ENCODE results near the gene HS3ST3B1. TPM values are rescaled to one million over a fixed set of nuclear protein-coding genes. Genes with fewer than 3 reads are reported as not detected.

HS3ST3B1 gene
- total RNA-seq, 1 experiment from 2014 or later = 0.33 TPM

DNA sequence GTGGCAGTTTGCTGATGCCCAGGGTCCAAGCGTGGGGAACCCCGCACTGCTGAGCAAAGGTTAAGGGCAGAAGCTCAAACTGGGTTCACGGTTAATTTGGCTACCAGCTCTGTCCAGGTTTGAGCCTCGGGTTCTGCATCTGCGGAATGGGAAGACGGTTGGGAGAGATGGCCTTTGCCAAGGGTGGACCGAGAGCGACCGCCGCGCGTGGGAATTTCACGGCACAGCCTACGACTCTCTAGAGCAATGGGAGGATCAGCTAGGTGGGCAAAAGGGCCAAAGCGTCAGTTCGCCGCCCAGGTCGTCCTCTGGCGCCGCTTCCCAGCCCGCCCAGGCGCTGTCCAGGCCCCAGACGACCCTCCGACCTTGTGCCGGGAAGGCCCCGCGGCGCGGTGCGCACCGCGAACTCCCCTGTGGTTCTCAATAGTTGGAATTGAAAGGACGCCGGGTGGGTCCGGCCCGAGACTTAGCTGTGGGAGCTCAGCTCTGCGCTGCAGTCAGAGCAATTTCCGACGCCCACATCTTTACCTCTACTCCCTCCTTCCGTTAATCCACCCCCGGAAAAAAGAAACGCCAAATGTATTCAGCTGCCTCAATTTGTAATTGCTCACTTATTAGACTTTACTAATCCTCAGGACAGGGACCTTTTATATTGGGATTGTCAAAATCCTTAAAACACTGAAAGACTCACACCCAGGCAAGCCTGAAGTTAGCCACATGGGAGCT lies 2.5 kb upstream of the HS3ST3B1 start:
- Histone ChIP-seq H3K4me2 (ENCODE audit: low read length) (0 out of 2 replicates have a peak overlapping the region, but pooled peaks have one; percentile 86), H3K4me1 (ENCODE audit: insufficient read depth, low read length) (peaks cover 38% of the 10 kb centered on the region), H3K9me3 (ENCODE audit: low read length) (no peaks in the 10 kb centered on the region), H2AFZ (ENCODE audit: low read length) (no peak overlapping the region), H3K4me3 (ENCODE audit: low read length) (no peak overlapping the region), H4K20me1 (ENCODE audit: low read length) (no peaks in the 10 kb centered on the region), H3K36me3 (ENCODE audit: low read depth, low read length) (no peaks in the 10 kb centered on the region), H3K27me3 (ENCODE audit: low read length) (peaks cover 90% of the 10 kb centered on the region), H3K79me2 (ENCODE audit: low read length) (no peaks in the 10 kb centered on the region), H3K9me2 (replicated peaks; ENCODE audit: low read length) (no peaks in the 10 kb centered on the region), H3K9ac (ENCODE audit: low read length) (no peak overlapping the region), H3F3A (ENCODE audit: low read length, unreplicated experiment) (no peaks in the 10 kb centered on the region), H3K27ac (ENCODE audit: low read length) (no peak overlapping the region)
- intact Hi-C loops (cut with micrococcal nuclease) = no loop called here
- no TSS peak for BruUV-seq (replicated peaks)
- CTCF ChIA-PET = no interaction called here
- no peak for DNase-seq
- TF ChIP-seq EZH2phosphoT487 (IDR thresholded peaks at IDR 0.05; ENCODE audit: borderline replicate concordance, low read length) (no peak), EZH2 (IDR thresholded peaks at IDR 0.05; ENCODE audit: low read length, unreplicated experiment) (no peak)
- TF ChIP-seq, protein P1, sequence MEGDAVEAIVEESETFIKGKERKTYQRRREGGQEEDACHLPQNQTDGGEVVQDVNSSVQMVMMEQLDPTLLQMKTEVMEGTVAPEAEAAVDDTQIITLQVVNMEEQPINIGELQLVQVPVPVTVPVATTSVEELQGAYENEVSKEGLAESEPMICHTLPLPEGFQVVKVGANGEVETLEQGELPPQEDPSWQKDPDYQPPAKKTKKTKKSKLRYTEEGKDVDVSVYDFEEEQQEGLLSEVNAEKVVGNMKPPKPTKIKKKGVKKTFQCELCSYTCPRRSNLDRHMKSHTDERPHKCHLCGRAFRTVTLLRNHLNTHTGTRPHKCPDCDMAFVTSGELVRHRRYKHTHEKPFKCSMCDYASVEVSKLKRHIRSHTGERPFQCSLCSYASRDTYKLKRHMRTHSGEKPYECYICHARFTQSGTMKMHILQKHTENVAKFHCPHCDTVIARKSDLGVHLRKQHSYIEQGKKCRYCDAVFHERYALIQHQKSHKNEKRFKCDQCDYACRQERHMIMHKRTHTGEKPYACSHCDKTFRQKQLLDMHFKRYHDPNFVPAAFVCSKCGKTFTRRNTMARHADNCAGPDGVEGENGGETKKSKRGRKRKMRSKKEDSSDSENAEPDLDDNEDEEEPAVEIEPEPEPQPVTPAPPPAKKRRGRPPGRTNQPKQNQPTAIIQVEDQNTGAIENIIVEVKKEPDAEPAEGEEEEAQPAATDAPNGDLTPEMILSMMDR (conservative IDR thresholded peaks at IDR 0.05; ENCODE audit: low read depth, low read length) = no peak
- POLR2A ChIA-PET (ENCODE audit: unreplicated experiment) = no interaction called here
- ATAC-seq = no peak

DNA sequence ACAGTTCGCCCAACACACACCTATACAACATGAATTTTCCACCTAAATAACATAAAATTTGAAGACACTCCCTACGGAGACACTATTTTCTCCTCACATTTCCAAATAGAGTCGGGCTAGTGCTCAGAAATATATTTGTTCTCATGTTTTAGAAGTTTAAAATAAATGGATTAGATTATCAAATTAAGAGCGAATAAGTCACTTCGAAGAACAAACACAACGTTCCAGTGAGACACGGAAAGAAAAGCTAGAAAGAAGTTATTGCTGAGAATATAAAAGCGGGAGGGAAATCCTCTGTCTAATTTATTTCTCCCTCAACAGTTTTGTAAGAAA lies 2.0 kb upstream of the HS3ST3B1 start:
- POLR2A ChIA-PET (ENCODE audit: unreplicated experiment) = no interaction called here
- Histone ChIP-seq H3K36me3 (ENCODE audit: low read depth, low read length) (no peaks in the 10 kb centered on the region), H3K4me2 (ENCODE audit: low read length) (peak overlapping the region; percentile 88), H3K9me3 (ENCODE audit: low read length) (no peaks in the 10 kb centered on the region), H3K4me3 (ENCODE audit: low read length) (peak overlapping the region; percentile 58; the same call in 1 of the 2 replicates), H3F3A (ENCODE audit: low read length, unreplicated experiment) (no peaks in the 10 kb centered on the region), H2AFZ (ENCODE audit: low read length) (no peak overlapping the region), H3K79me2 (ENCODE audit: low read length) (no peaks in the 10 kb centered on the region), H3K27ac (ENCODE audit: low read length) (no peak overlapping the region), H4K20me1 (ENCODE audit: low read length) (no peaks in the 10 kb centered on the region), H3K27me3 (ENCODE audit: low read length) (peaks cover 90% of the 10 kb centered on the region), H3K9ac (ENCODE audit: low read length) (no peak overlapping the region), H3K4me1 (ENCODE audit: insufficient read depth, low read length) (peaks cover 43% of the 10 kb centered on the region), H3K9me2 (replicated peaks; ENCODE audit: low read length) (no peaks in the 10 kb centered on the region)
- ATAC-seq (no peak), DNase-seq (no peak)
- no TSS peak for BruUV-seq (replicated peaks)
- intact Hi-C loops (cut with micrococcal nuclease) = no loop called here
- CTCF ChIA-PET = no interaction called here
- peak; percentile 35; the same call in 1 of the 2 replicates for TF ChIP-seq EZH2phosphoT487 (IDR thresholded peaks at IDR 0.05; ENCODE audit: borderline replicate concordance, low read length)
- TF ChIP-seq, protein P1 (conservative IDR thresholded peaks at IDR 0.05; ENCODE audit: low read depth, low read length) = no peak
- TF ChIP-seq EZH2 (IDR thresholded peaks at IDR 0.05; ENCODE audit: low read length, unreplicated experiment) = no peak
